ENCODE measurements around the gene CCDC91.

DNA sequence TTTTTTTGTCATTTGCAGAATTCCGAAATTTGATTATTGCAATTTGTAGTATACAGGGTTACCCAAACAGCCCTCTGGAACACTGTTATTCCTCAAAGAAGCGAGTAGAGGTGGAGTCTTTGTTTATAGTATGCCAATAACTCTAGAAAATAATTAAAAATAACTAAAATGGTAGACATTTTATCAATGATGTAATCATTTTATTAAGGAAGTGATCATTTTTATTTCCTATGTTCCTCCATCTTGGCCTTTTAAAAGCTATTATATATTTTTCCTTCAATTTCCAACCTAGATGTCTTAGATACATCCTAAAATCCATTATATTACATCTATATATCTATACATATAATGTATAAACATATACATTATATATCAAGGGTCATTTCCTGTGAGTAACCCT lies 106.0 kb downstream of the CCDC91 start:
- TF ChIP-seq POLR2A (IDR thresholded peaks at IDR 0.05) = no peak
- TF ChIP-seq, protein P1, sequence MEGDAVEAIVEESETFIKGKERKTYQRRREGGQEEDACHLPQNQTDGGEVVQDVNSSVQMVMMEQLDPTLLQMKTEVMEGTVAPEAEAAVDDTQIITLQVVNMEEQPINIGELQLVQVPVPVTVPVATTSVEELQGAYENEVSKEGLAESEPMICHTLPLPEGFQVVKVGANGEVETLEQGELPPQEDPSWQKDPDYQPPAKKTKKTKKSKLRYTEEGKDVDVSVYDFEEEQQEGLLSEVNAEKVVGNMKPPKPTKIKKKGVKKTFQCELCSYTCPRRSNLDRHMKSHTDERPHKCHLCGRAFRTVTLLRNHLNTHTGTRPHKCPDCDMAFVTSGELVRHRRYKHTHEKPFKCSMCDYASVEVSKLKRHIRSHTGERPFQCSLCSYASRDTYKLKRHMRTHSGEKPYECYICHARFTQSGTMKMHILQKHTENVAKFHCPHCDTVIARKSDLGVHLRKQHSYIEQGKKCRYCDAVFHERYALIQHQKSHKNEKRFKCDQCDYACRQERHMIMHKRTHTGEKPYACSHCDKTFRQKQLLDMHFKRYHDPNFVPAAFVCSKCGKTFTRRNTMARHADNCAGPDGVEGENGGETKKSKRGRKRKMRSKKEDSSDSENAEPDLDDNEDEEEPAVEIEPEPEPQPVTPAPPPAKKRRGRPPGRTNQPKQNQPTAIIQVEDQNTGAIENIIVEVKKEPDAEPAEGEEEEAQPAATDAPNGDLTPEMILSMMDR (IDR thresholded peaks at IDR 0.05) = no peak
